Activated CD8-positive, alpha-beta T cell treated with anti-CD3 and anti-CD28 coated beads for 36 hours (primary cell): ENCODE data around the gene CTBP2. TPM values are rescaled to one million over a fixed set of nuclear protein-coding genes. Genes with fewer than 3 reads are reported as not detected.

ENCODE experiments used
- ATAC-seq: fragments of 200-7000 bp; cut with Tn5 transposase; one replicate; pipeline ENCODE4 v1.10.0; 2021; ENCODE audit warnings: mild to moderate bottlenecking, moderate library complexity
- CTCF ChIA-PET: fragments of 350-600 bp; sonication (Branson Sonifier 250); formaldehyde crosslinking; loops from one replicate; lab custom pipeline; 2021; ENCODE audit warnings: antibody characterized with exemption; lab: Charles Lee
- POLR2A ChIA-PET: fragments of 350-600 bp; sonication (Branson Sonifier 250); formaldehyde crosslinking; loops from one replicate; lab custom pipeline; 2021; ENCODE audit warnings: antibody characterized with exemption; lab: Charles Lee
- DNase-seq: peaks from one replicate; pipeline ENCODE4 v3.0.0-alpha.2; 2020
- H3K27ac Mint-ChIP-seq: one replicate; pipeline ENCODE4 v1.8.0; 2021; ENCODE audit warnings: mild to moderate bottlenecking, mixed read lengths
- H3K27me3 Mint-ChIP-seq: one replicate; pipeline ENCODE4 v1.8.0; 2021; ENCODE audit warnings: mixed read lengths
- H3K36me3 Mint-ChIP-seq: one replicate; pipeline ENCODE4 v1.8.0; 2021; ENCODE audit warnings: low read depth, mixed read lengths
- H3K4me1 Mint-ChIP-seq: one replicate; pipeline ENCODE4 v1.8.0; 2021; ENCODE audit warnings: low read depth, mixed read lengths
- H3K4me3 Mint-ChIP-seq: one replicate; pipeline ENCODE4 v1.8.0; 2021; ENCODE audit warnings: mild to moderate bottlenecking, moderate library complexity, mixed read lengths
- H3K9me3 Mint-ChIP-seq: one replicate; pipeline ENCODE4 v1.8.0; 2021; ENCODE audit warnings: mixed read lengths
- intact Hi-C: fragments of 100-400 bp; cut with micrococcal nuclease; formaldehyde crosslinking; loops from one replicate; pipeline ENCODE4 v1.10.0; 2022
- total RNA-seq, 2 experiments: library from RNA; stranded (reverse); gene quantifications; one replicate each; pipeline ENCODE4 v1.2.3, GENCODE V29; 2021
- TF ChIP-seq, protein P1 (sequence below): fragments of 200-600 bp; IDR thresholded peaks from one replicate; pipeline ENCODE4 v1.8.0; 2022; ENCODE audit warnings: antibody characterized with exemption, mild to moderate bottlenecking

CTBP2 gene
- total RNA-seq, 2 experiments from 2014 or later = 0.60 to 0.88 TPM

GRCh38 chr10:125016123-125016522 lies 144.2 kb downstream of the CTBP2 start:
- CTCF ChIA-PET = no interaction called here
- intact Hi-C loops = no loop called here
- DNase-seq = no peak

GRCh38 chr10:125015356-125015944 lies 144.9 kb downstream of the CTBP2 start:
- Mint-ChIP-seq H3K4me1 (no peaks in the 10 kb centered on the region), H3K27ac (no peak overlapping the region), H3K27me3 (peaks cover 4% of the 10 kb centered on the region), H3K4me3 (no peak overlapping the region), H3K9me3 (peaks cover 2% of the 10 kb centered on the region), H3K36me3 (no peaks in the 10 kb centered on the region)
- TF ChIP-seq, protein P1, sequence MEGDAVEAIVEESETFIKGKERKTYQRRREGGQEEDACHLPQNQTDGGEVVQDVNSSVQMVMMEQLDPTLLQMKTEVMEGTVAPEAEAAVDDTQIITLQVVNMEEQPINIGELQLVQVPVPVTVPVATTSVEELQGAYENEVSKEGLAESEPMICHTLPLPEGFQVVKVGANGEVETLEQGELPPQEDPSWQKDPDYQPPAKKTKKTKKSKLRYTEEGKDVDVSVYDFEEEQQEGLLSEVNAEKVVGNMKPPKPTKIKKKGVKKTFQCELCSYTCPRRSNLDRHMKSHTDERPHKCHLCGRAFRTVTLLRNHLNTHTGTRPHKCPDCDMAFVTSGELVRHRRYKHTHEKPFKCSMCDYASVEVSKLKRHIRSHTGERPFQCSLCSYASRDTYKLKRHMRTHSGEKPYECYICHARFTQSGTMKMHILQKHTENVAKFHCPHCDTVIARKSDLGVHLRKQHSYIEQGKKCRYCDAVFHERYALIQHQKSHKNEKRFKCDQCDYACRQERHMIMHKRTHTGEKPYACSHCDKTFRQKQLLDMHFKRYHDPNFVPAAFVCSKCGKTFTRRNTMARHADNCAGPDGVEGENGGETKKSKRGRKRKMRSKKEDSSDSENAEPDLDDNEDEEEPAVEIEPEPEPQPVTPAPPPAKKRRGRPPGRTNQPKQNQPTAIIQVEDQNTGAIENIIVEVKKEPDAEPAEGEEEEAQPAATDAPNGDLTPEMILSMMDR = no peak
- peak; percentile 6 for DNase-seq
- POLR2A ChIA-PET = no interaction called here
- CTCF ChIA-PET = interaction anchor here (1.3 kb wide), 1 partner anchor 23 kb away, joined by 4 read pairs; no protein-coding TSS in a partner anchor
- intact Hi-C loops = no loop called here
- peak; percentile 37 for ATAC-seq

More at GRCh38 chr10:125016123-125016522, 144.2 kb downstream of the CTBP2 start:
- ATAC-seq = no peak
- Mint-ChIP-seq H3K4me1 (no peaks in the 10 kb centered on the region), H3K27ac (no peak overlapping the region), H3K9me3 (peaks cover 2% of the 10 kb centered on the region), H3K27me3 (peaks cover 4% of the 10 kb centered on the region), H3K4me3 (no peak overlapping the region), H3K36me3 (no peaks in the 10 kb centered on the region)
- TF ChIP-seq, protein P1 = no peak
- POLR2A ChIA-PET = no interaction called here

- CTCF ChIA-PET = interaction anchor here (1.2 to 1.3 kb wide), 2 partner anchors 22 to 33 kb away, joined by 3 to 4 read pairs; no protein-coding TSS in a partner anchor
- Mint-ChIP-seq H3K4me1 (no peaks in the 10 kb centered on the region), H3K27ac (no peak overlapping the region), H3K27me3 (peaks cover 4% of the 10 kb centered on the region), H3K36me3 (no peaks in the 10 kb centered on the region), H3K9me3 (peaks cover 2% of the 10 kb centered on the region), H3K4me3 (no peak overlapping the region)
- no peak for ATAC-seq
- POLR2A ChIA-PET = no interaction called here
- intact Hi-C loops = no loop called here
- DNase-seq = no peak
- TF ChIP-seq, protein P1 = no peak
Observed at GRCh38 chr10:125014836-125015355, 145.5 kb downstream of the CTBP2 start.

DNA sequence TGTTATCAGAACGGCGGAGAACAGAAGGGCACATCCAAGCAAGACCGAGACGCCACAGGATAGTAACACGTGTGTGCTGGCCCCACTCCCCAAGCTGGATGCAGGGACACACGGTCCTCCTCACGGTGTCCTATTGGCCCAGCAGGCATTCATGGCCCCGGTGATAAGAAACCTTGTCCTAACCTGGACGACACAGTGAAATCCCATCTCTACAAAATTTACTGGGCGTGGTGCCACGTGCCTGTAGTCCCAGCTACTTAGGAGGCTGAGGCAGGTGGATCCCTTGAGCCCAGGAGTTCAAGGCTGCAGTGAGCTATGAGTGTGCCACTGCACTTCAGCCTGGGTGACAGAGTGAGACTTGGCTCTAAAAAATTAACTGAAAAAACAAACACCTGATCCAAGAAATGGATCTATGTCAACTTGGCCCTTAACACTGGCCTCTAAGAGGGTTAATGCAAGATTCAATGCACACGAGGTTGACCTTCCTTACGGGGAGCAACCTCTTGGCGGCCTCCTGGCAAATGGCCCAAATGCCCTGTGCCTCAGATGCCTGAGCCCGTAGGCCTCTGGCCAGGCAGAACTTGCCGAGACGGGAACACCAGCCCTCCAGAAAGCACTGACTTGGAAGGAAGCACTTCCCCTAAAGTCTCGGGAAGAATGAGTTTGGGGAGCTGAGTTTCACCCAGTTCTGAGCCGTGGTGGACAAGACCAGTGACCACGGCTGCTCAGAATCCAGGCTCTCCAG lies 146.1 kb downstream of the CTBP2 start:
- H3K4me1 Mint-ChIP-seq = no peaks in the 10 kb centered on the region
- peaks cover 4% of the 10 kb centered on the region for H3K27me3 Mint-ChIP-seq
- no peak overlapping the region for H3K4me3 Mint-ChIP-seq
- ChIA-PET POLR2A (no interaction called here), CTCF (interaction anchor here (1.2 to 1.3 kb wide), 2 partner anchors 22 to 33 kb away, joined by 3 to 4 read pairs; no protein-coding TSS in a partner anchor)
- TF ChIP-seq, protein P1 = no peak
- intact Hi-C loops = no loop called here
- H3K9me3 Mint-ChIP-seq = no peaks in the 10 kb centered on the region
- no peak overlapping the region for H3K27ac Mint-ChIP-seq
- no peaks in the 10 kb centered on the region for H3K36me3 Mint-ChIP-seq
- DNase-seq = no peak
- no peak for ATAC-seq

DNA sequence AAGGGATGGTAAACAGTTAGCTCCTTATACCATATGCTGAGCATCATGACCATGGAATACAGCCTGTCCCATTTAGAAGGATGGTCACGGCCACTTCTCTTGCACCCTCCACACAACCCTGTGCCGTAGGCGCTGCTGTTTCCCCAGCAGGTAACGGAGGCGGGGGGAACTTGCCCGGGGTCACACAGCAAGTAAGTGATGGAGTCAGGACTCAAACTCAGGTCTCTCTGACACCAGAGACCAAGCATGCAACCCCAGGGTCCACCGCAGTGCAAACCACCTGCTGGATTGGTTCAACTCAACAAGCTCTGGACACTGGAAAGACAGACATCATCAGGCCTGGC lies 146.9 kb downstream of the CTBP2 start:
- Mint-ChIP-seq H3K9me3 (no peaks in the 10 kb centered on the region), H3K27ac (no peak overlapping the region), H3K4me1 (no peaks in the 10 kb centered on the region), H3K4me3 (no peak overlapping the region), H3K36me3 (no peaks in the 10 kb centered on the region), H3K27me3 (peaks cover 4% of the 10 kb centered on the region)
- no peak for ATAC-seq
- CTCF ChIA-PET = interaction anchor here (1.2 kb wide), 1 partner anchor 34 kb away, joined by 3 read pairs; no protein-coding TSS in a partner anchor
- POLR2A ChIA-PET = no interaction called here
- TF ChIP-seq, protein P1 = no peak
- intact Hi-C loops = no loop called here
- no peak for DNase-seq
